ENCODE data around the gene TMED4.
A peak's percentile ranks its signal among the peaks of the same experiment; 100 is the strongest.
"Not testable (repeated sequence)": the region's sequence is repeated elsewhere in the genome, so short reads cannot be mapped to it uniquely, and the experiment has no call there.

Gene TMED4

GRCh38 chr7:44568771-44569560, 13.1 kb downstream of the TMED4 start:
- no peak for DNase-seq (ENCODE audit: low spot score)

- DNase-seq (ENCODE audit: low spot score) = no peak
Observed at GRCh38 chr7:44567884-44568283, 14.1 kb downstream of the TMED4 start.

- no peak for DNase-seq (ENCODE audit: low spot score)
Observed at GRCh38 chr7:44566680-44567079, 15.4 kb downstream of the TMED4 start.

GRCh38 chr7:44565795-44566559, 16.1 kb downstream of the TMED4 start:
- no peak for DNase-seq (ENCODE audit: low spot score)

DNA sequence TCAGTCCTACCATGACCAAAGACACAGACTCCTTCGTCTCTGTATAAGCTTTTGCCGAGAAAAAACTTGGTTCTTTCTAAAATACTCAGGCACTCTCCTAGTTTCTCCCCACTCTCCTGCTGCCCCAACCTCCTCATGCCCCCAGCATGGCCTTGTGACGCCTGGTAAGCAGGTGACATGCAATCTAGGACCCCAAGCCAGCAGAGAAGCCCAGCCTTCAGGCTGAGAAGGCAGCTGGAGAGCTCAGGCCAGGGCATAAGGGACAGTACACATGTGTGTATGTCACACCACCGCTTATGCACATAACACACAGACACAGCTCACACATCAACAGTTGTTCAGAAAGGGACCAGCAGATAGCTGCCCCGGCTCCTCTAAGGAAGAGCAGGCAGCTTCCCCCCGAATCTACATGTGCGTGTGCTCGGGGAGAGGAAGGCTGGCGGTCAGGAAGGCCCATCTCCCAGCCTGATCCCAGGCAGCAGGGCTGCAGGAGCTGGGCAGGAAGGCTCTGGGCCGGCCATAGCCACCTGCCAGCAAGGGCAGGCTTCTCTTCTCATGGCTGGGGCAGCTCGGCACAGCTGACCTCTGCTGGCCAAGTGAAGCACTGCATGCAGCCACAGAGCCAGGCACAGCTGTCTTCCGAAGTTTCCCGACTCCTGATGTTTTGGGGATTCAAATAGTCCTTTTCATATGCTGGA, 16.8 kb downstream of the TMED4 start:
- peak; percentile 38 for DNase-seq (ENCODE audit: low spot score)

DNA sequence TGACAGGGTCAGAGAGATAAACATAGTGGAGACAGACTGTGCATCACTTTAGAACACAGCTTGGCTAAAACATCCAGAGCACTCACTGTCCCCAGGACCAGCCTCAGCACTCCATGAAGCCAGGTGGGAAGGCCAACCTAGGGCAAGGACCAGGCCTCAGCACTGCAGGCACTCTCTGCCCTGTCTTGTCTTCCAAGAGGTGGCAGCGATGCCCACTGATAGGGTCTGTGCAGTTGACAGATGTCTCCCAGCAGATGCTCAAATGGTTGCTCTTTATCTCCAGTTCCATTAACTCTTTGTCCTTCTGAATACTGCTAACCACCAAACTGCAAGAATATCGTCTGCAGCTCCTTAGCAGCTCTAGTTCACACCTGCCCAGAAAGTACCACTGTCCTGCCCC, 17.4 kb downstream of the TMED4 start:
- DNase-seq (ENCODE audit: low spot score) = no peak

GRCh38 chr7:44563171-44563679, 18.8 kb downstream of the TMED4 start:
- no peak for DNase-seq (ENCODE audit: low spot score)

- DNase-seq (ENCODE audit: low spot score) = not testable (repeated sequence)
Observed at GRCh38 chr7:44562622-44562962, 19.4 kb downstream of the TMED4 start.

DNA sequence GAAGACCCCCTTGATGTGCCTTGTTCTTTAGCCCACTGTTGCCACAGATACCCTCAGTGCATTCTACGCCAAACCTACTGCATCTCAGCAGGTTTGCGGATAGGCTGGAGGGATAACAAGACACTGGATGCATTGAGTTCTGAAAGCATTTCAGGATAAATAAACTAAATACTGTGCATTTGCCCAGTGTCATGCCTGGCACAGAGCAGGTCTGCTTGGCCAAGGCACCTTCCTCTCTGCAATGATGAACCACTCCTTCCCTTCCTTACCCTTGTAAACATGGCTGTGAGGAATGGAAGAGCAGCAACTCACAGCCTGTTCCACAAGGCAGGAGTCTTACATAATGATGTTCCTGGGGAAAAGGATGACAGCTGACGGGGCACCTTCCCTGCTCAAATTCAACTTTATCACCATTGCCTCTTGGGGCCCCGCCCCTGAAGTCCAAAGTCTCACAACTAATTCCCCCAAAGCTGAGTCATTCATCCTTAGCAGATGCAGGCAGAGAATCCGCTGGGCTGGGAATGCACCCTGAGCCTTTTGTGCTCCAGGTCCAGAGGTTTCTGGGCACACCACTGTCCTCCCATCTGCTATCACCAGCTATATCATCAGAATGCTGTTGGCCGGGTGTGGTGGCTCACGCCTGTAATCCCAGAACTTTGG, 19.9 kb downstream of the TMED4 start:
- DNase-seq (ENCODE audit: low spot score) = no peak

- DNase-seq (ENCODE audit: low spot score) = no peak
Observed at GRCh38 chr7:44561481-44561880, 20.6 kb downstream of the TMED4 start.

- DNase-seq (ENCODE audit: low spot score) = no peak
Observed at GRCh38 chr7:44559485-44559884, 22.5 kb downstream of the TMED4 start.

DNA sequence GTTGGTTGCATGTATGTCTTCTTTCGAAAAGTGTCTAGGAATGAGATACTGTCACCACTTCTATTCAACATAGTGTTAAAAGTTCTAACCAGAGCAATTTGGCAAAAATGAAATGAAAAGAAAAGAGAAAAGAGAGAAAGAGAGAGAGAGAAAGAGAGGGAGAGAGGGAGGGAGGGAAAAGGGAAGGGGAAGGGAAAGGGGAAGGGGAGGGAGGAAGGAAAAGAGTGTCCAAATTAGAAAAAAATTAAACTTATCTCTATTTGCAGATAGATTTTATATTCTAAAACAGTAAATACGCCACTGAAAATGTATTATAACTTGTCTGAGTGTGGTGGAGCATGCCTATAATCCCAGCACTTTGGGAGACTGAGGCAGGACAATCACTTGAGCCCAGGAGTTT, 24.5 kb downstream of the TMED4 start:
- no peak for DNase-seq (ENCODE audit: low spot score)

DNA sequence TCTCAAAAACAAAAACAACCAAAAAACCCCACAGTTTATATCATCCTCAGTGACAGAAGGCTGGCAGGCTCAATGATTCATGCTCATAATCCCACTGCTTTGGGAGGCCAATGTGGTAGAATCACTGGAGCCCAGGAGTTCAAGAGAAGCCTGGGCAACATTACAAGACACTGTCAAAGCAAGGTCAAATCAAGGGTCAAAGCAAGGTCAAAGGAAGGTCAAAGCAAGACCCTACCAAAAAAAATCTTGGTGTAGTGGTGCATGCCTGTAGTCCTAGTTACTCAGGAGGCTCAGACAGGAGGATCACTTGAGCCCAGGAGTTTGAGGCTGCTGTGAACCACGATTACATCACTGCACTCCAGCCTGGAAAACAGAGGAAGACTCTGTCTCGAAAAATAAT, 26.7 kb downstream of the TMED4 start:
- DNase-seq (ENCODE audit: low spot score) = no peak

- DNase-seq (ENCODE audit: low spot score) = not testable (repeated sequence)
Observed at GRCh38 chr7:44552473-44553005, 29.5 kb downstream of the TMED4 start.

DNA sequence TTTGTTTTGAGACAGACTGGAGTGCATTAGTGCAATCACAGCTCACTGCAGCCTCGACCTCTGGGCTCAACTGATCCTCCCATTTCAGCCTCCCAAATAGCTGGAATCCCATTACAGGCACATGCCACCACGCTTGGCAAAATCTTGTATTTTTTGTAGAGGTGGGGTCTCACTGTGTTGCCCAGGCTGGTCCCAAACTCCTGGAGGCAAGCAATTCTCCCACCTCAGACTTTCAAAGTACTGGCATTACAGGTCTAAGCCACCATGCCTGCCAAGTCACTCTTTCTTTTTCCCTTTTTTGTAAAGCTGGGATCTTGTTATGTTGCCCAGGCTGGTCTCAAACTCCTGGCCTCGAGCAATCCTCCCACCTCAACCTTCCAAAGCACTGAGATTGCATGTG, 32.6 kb downstream of the TMED4 start:
- no peak for DNase-seq (ENCODE audit: low spot score)

GRCh38 chr7:44548893-44549292, 33.1 kb downstream of the TMED4 start:
- DNase-seq (ENCODE audit: low spot score) = no peak

- DNase-seq (ENCODE audit: low spot score) = no peak
Observed at GRCh38 chr7:44547536-44548231, 34.3 kb downstream of the TMED4 start.

- no peak for DNase-seq (ENCODE audit: low spot score)
Observed at GRCh38 chr7:44541876-44542610, 40.0 kb downstream of the TMED4 start.

- DNase-seq (ENCODE audit: low spot score) = peak; percentile 95
Observed at GRCh38 chr7:44541028-44541869, 40.8 kb downstream of the TMED4 start, which contains the start of gene NPC1L1. Gene NPC1L1 (minus strand): TSS chr7:44541330. CDS start chr7:44541259, 71 bp downstream.

All from HuH-7.5 (cell line).